ENCODE measurements around the gene EPHA1. TPM values are rescaled to one million over a fixed set of nuclear protein-coding genes. Genes with fewer than 3 reads are reported as not detected.

Gene EPHA1
- total RNA-seq, 1 experiment from 2014 or later = not detected

- no peak for DNase-seq (ENCODE audit: low read depth, low spot score)
- in situ Hi-C loops (cut with HindIII; ENCODE audit: low pct_unique_long_range_greater_than_20kb, low sequenced_read_pairs) = no loop called here
Observed at GRCh38 chr7:143352531-143353002, 56.1 kb downstream of the EPHA1 start.

DNA sequence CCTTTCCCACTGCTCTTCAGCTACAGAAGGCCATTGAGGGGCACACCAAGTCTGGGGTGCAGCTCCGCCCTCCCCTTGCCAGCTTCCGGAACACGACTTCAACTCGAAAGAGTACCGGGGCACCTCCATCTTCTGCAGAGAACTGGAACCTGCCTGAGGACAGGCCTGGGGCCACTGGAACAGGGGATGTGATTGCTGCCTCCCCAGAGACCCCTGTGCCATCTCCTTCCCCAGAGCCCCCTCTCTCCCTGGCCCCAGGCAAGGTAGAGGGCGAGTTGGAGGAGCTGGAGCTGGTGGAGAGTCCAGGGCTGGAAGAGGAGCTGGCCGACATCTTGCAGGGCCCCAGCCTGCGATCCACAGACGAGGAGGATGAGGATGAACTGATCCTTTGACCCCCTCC, 57.1 kb downstream of the EPHA1 start:
- DNase-seq (ENCODE audit: low read depth, low spot score) = no peak
- in situ Hi-C loops (cut with HindIII; ENCODE audit: low pct_unique_long_range_greater_than_20kb, low sequenced_read_pairs) = no loop called here

GRCh38 chr7:143351060-143351459, 57.6 kb downstream of the EPHA1 start:
- in situ Hi-C loops (cut with HindIII; ENCODE audit: low pct_unique_long_range_greater_than_20kb, low sequenced_read_pairs) = no loop called here
- no peak for DNase-seq (ENCODE audit: low read depth, low spot score)

GRCh38 chr7:143347950-143348349, 60.7 kb downstream of the EPHA1 start:
- DNase-seq (ENCODE audit: low read depth, low spot score) = no peak
- in situ Hi-C loops (cut with HindIII; ENCODE audit: low pct_unique_long_range_greater_than_20kb, low sequenced_read_pairs) = no loop called here

- DNase-seq (ENCODE audit: low read depth, low spot score) = no peak
- in situ Hi-C loops (cut with HindIII; ENCODE audit: low pct_unique_long_range_greater_than_20kb, low sequenced_read_pairs) = no loop called here
Observed at GRCh38 chr7:143346018-143346417, 62.6 kb downstream of the EPHA1 start.

DNA sequence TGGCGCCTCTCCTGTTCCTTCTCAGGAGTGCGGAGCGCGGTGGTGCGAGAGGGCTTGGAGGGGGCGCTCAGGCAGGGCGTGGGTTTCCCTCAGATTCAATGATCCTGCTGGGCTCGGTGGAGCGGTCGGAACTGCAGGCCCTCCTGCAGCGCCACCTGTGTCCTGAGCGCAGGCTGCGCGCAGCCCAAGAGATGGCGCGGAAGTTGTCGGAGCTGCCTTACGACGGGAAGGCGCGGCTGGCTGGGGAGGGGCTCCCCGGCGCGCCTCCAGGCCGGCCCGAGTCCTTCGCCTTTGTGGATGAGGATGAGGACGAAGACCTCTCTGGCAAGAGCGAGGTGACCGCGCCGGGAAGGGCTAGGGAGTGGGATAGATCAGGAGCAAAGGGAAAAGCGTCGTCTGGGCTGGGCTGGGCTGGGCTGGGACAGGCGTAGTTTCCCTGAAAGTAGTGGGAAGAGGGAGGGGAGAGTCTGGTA, 63.2 kb downstream of the EPHA1 start:
- peak; percentile 58 for DNase-seq (ENCODE audit: low read depth, low spot score)
- in situ Hi-C loops (cut with HindIII; ENCODE audit: low pct_unique_long_range_greater_than_20kb, low sequenced_read_pairs) = no loop called here

DNA sequence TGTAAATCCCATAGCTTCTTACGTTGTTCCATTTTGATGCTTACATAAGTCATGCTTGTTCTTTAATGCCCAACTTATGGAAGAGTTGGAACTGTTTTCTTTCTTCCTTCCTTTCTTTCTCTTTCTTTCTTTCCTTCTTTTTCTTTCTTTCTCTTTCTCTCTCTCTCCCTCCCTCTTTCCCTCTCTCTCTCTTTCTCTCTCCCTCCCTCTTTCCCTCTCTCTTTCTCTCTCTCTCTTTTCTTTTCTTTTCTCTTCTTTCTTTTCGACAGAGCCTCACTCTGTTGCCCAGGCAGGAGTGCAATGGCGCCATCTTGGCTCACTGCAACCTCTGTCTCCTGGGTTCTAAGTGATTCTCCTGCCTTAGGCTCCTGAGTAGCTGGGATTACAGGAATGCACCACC, 65.1 kb downstream of the EPHA1 start:
- no peak for DNase-seq (ENCODE audit: low read depth, low spot score)
- in situ Hi-C loops (cut with HindIII; ENCODE audit: low pct_unique_long_range_greater_than_20kb, low sequenced_read_pairs) = no loop called here

- in situ Hi-C loops (cut with HindIII; ENCODE audit: low pct_unique_long_range_greater_than_20kb, low sequenced_read_pairs) = no loop called here
Observed at GRCh38 chr7:143341842-143342241, 66.8 kb downstream of the EPHA1 start.

More at GRCh38 chr7:143341842-143342241, 66.8 kb downstream of the EPHA1 start:
- DNase-seq (ENCODE audit: low read depth, low spot score) = no peak

Small RNA genes lying within 50 kb of the gene (small RNA-seq; reads per million reads assigned to genes)
- 0 to 0.33 reads per million in 2 experiments for gene MIR6892

Other genes with a start within 250 kb of the EPHA1 start
- gene TAS2R39, start 225.4 kb downstream of the EPHA1 start, total RNA-seq (2014; rRNA removed; shearing (Covaris generic)) = not detected in 2 replicates
- not detected in 2 replicates for gene TAS2R40, start 186.8 kb downstream of the EPHA1 start, total RNA-seq (2014; rRNA removed; shearing (Covaris generic))
- gene GSTK1, start 145.4 kb downstream of the EPHA1 start, total RNA-seq (2014; rRNA removed; shearing (Covaris generic)) = 144 and 161 TPM in 2 replicates
- not detected in 2 replicates for gene TMEM139, start 123.9 kb downstream of the EPHA1 start, total RNA-seq (2014; rRNA removed; shearing (Covaris generic))
- 11.8 and 14.4 TPM in 2 replicates for gene CASP2, start 120.5 kb downstream of the EPHA1 start, total RNA-seq (2014; rRNA removed; shearing (Covaris generic))
- not detected in 2 replicates for gene CLCN1, start 92.7 kb downstream of the EPHA1 start, total RNA-seq (2014; rRNA removed; shearing (Covaris generic))
- gene FAM131B, start 46.1 kb downstream of the EPHA1 start, total RNA-seq (2014; rRNA removed; shearing (Covaris generic)) = not detected in 2 replicates
- 14.7 and 17.2 TPM in 2 replicates for gene ZYX, start 27.5 kb downstream of the EPHA1 start, total RNA-seq (2014; rRNA removed; shearing (Covaris generic))
- gene TAS2R60, start 34.6 kb upstream of the EPHA1 start, total RNA-seq (2014; rRNA removed; shearing (Covaris generic)) = not detected in 2 replicates
- gene TAS2R41, start 69.0 kb upstream of the EPHA1 start, total RNA-seq (2014; rRNA removed; shearing (Covaris generic)) = not detected in 2 replicates
- not detected in 2 replicates for gene CTAGE15, start 162.9 kb upstream of the EPHA1 start, total RNA-seq (2014; rRNA removed; shearing (Covaris generic))
- gene TCAF2, start 212.1 kb upstream of the EPHA1 start, total RNA-seq (2014; rRNA removed; shearing (Covaris generic)) = 0.19 and 0.50 TPM in 2 replicates